NCI-H146 (cell line): ENCODE measurements around the gene MYBPC1.
"Not testable (repeated sequence)": the region's sequence is repeated elsewhere in the genome, so short reads cannot be mapped to it uniquely, and the experiment has no call there.

Source experiments
- DNase-seq: peaks from one replicate; lab custom pipeline; 2025; lab: John Stamatoyannopoulos, UW

The MYBPC1 gene

GRCh38 chr12:101653503-101653902, 58.7 kb downstream of the MYBPC1 start:
- DNase-seq: no peak

- no peak for DNase-seq
Observed at GRCh38 chr12:101654442-101654841, 59.7 kb downstream of the MYBPC1 start.

- no peak for DNase-seq
Observed at GRCh38 chr12:101655393-101655792, 60.6 kb downstream of the MYBPC1 start.

- not testable (repeated sequence) for DNase-seq
Observed at GRCh38 chr12:101660662-101661061, 65.9 kb downstream of the MYBPC1 start.

GRCh38 chr12:101663298-101663697, 68.5 kb downstream of the MYBPC1 start:
- DNase-seq: no peak

GRCh38 chr12:101664992-101665391, 70.2 kb downstream of the MYBPC1 start:
- DNase-seq: no peak

GRCh38 chr12:101666052-101666728, 71.4 kb downstream of the MYBPC1 start:
- DNase-seq: no peak

GRCh38 chr12:101667591-101667990, 72.8 kb downstream of the MYBPC1 start:
- DNase-seq: no peak

- no peak for DNase-seq
Observed at GRCh38 chr12:101670007-101670671, 75.4 kb downstream of the MYBPC1 start.

GRCh38 chr12:101671157-101671791, 76.5 kb downstream of the MYBPC1 start:
- no peak for DNase-seq

GRCh38 chr12:101671833-101672232, 77.1 kb downstream of the MYBPC1 start:
- no peak for DNase-seq

- DNase-seq: no peak
Observed at GRCh38 chr12:101675555-101675954, 80.8 kb downstream of the MYBPC1 start.

- DNase-seq: not testable (repeated sequence)
Observed at GRCh38 chr12:101676497-101676896, 81.7 kb downstream of the MYBPC1 start.

- no peak for DNase-seq
Observed at GRCh38 chr12:101678081-101678480, 83.3 kb downstream of the MYBPC1 start.

GRCh38 chr12:101680240-101680639, 85.5 kb downstream of the MYBPC1 start:
- no peak for DNase-seq

- no peak for DNase-seq
Observed at GRCh38 chr12:101680647-101681046, 85.9 kb downstream of the MYBPC1 start.

- not testable (repeated sequence) for DNase-seq
Observed at GRCh38 chr12:101681627-101682026, 86.9 kb downstream of the MYBPC1 start.

GRCh38 chr12:101685092-101685491, 90.3 kb downstream of the MYBPC1 start:
- no peak for DNase-seq

- no peak for DNase-seq
Observed at GRCh38 chr12:101686176-101686575, 91.4 kb downstream of the MYBPC1 start.

GRCh38 chr12:101690544-101691098, 95.8 kb downstream of the MYBPC1 start:
- no peak for DNase-seq

- DNase-seq: no peak
Observed at GRCh38 chr12:101691503-101692096, 96.8 kb downstream of the MYBPC1 start.

- no peak for DNase-seq
Observed at GRCh38 chr12:101694297-101694848, 99.6 kb downstream of the MYBPC1 start.
